Loucy (cell line): Measurements from ENCODE around the gene DDX52.
"Not testable (repeated sequence)": the region's sequence is repeated elsewhere in the genome, so short reads cannot be mapped to it uniquely, and the experiment has no call there.

Source experiments
- H2AFZ ChIP-seq: fragments of 200-600 bp; sonication (generic); 2 replicates; pipeline ENCODE4 v1.6.0; 2016; ENCODE audit warnings: antibody characterized with exemption, mild to moderate bottlenecking, low read length, moderate library complexity
- H3F3A ChIP-seq: fragments of 200-600 bp; 2 replicates; pipeline ENCODE4 v1.6.0; 2016; ENCODE audit warnings: antibody characterized with exemption, low read depth, mild to moderate bottlenecking
- H3K27me3 ChIP-seq: fragments of 200-600 bp; sonication (generic); 2 replicates; pipeline ENCODE4 v1.6.1; 2014; ENCODE audit warnings: low read length, mild to moderate bottlenecking; ENCODE audit not compliant: insufficient read depth, poor library complexity, severe bottlenecking
- H3K36me3 ChIP-seq: fragments of 200-600 bp; sonication (generic); 2 replicates; pipeline ENCODE4 v1.6.1; 2016; ENCODE audit warnings: low read length; ENCODE audit not compliant: insufficient read depth
- H3K4me1 ChIP-seq: fragments of 200-600 bp; sonication (generic); 2 replicates; pipeline ENCODE4 v1.5.1; 2014; ENCODE audit warnings: low read length, mild to moderate bottlenecking; ENCODE audit not compliant: insufficient read depth, poor library complexity, severe bottlenecking
- H3K4me2 ChIP-seq: fragments of 200-600 bp; sonication (generic); 2 replicates; pipeline ENCODE4 v1.6.0; 2014; ENCODE audit warnings: antibody characterized with exemption, low read length, low read depth, mild to moderate bottlenecking; ENCODE audit not compliant: poor library complexity, severe bottlenecking
- H3K4me3 ChIP-seq: fragments of 200-600 bp; sonication (generic); 2 replicates; pipeline ENCODE4 v1.5.1; 2014; ENCODE audit warnings: low read length, mild to moderate bottlenecking, mixed read lengths; ENCODE audit not compliant: poor library complexity, severe bottlenecking
- H3K79me2 ChIP-seq: fragments of 200-600 bp; sonication (generic); 2 replicates; pipeline ENCODE4 v1.6.1; 2014; ENCODE audit warnings: low read length; ENCODE audit not compliant: insufficient read depth
- H3K9ac ChIP-seq: fragments of 200-600 bp; sonication (generic); 2 replicates; pipeline ENCODE4 v1.6.0; 2014; ENCODE audit warnings: mild to moderate bottlenecking, low read depth, low read length, moderate library complexity; ENCODE audit not compliant: poor library complexity, severe bottlenecking
- H3K9me2 ChIP-seq: fragments of 200-600 bp; sonication (generic); replicated peaks from 2 replicates; pipeline ENCODE4 v1.6.1; 2016; ENCODE audit warnings: low read depth, low read length, mixed read lengths
- H3K9me3 ChIP-seq: fragments of 200-600 bp; sonication (generic); 2 replicates; pipeline ENCODE4 v1.6.1; 2014; ENCODE audit warnings: mild to moderate bottlenecking, antibody characterized with exemption, low read length, low read depth; ENCODE audit not compliant: insufficient read depth
- H4K20me1 ChIP-seq: fragments of 200-600 bp; sonication (generic); 2 replicates; pipeline ENCODE4 v1.6.0; 2014; ENCODE audit warnings: antibody characterized with exemption, low read length, mild to moderate bottlenecking; ENCODE audit not compliant: insufficient read depth, poor library complexity, severe bottlenecking
- EZH2phosphoT487 ChIP-seq: fragments of 200-600 bp; IDR thresholded peaks from 2 replicates; pipeline ENCODE4 v1.6.1; 2018; ENCODE audit warnings: antibody characterized with exemption, mild to moderate bottlenecking, moderate library complexity, borderline replicate concordance
- TF ChIP-seq, protein P1 (sequence below): fragments of 200-600 bp; sonication (generic); conservative IDR thresholded peaks from 2 replicates; pipeline ENCODE4 v1.5.1; 2014; ENCODE audit warnings: mild to moderate bottlenecking, antibody characterized with exemption, low read length

Gene DDX52

DNA sequence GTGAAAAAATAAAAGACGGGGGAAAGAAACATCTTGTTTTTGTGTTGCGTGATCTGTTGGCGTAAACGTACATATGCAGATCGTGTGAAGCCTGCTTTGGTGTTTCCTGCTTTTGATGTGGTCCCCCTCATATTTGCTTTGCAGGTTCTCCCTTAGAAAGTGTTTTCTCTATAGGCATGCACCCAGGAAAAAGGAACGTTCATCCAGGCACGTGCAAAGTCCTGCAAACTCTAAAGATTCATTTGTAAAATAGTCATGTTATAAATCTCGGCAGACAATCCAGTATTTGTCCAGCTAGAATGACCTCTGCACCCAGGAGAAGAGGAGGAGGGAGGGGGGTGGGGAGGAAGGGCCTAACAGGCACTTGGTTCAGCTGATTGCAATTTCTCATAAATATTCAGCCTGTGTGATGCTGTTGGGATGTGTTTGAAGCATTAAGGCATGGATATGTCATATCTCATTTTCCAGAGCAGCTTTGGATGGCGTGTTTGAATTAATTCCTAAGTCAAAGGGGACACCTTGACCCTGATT is 40.3 kb upstream of the DDX52 start:
- H3K4me2 ChIP-seq, result no peak overlapping the region
- no peaks in the 10 kb centered on the region for H3K36me3 ChIP-seq
- no peaks in the 10 kb centered on the region for H4K20me1 ChIP-seq
- no peak overlapping the region for H3K9ac ChIP-seq
- H3K9me3 ChIP-seq, result peaks cover 2% of the 10 kb centered on the region; the same call in 1 of the 2 replicates
- no peaks in the 10 kb centered on the region for H3K9me2 ChIP-seq
- no peaks in the 10 kb centered on the region for H3K27me3 ChIP-seq
- H3F3A ChIP-seq, result no peaks in the 10 kb centered on the region
- H3K79me2 ChIP-seq, result no peaks in the 10 kb centered on the region
- no peaks in the 10 kb centered on the region for H3K4me1 ChIP-seq
- H2AFZ ChIP-seq, result no peak overlapping the region
- H3K4me3 ChIP-seq, result no peak overlapping the region
- TF ChIP-seq, protein P1, sequence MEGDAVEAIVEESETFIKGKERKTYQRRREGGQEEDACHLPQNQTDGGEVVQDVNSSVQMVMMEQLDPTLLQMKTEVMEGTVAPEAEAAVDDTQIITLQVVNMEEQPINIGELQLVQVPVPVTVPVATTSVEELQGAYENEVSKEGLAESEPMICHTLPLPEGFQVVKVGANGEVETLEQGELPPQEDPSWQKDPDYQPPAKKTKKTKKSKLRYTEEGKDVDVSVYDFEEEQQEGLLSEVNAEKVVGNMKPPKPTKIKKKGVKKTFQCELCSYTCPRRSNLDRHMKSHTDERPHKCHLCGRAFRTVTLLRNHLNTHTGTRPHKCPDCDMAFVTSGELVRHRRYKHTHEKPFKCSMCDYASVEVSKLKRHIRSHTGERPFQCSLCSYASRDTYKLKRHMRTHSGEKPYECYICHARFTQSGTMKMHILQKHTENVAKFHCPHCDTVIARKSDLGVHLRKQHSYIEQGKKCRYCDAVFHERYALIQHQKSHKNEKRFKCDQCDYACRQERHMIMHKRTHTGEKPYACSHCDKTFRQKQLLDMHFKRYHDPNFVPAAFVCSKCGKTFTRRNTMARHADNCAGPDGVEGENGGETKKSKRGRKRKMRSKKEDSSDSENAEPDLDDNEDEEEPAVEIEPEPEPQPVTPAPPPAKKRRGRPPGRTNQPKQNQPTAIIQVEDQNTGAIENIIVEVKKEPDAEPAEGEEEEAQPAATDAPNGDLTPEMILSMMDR, result no peak
- TF ChIP-seq EZH2phosphoT487, result no peak

DNA sequence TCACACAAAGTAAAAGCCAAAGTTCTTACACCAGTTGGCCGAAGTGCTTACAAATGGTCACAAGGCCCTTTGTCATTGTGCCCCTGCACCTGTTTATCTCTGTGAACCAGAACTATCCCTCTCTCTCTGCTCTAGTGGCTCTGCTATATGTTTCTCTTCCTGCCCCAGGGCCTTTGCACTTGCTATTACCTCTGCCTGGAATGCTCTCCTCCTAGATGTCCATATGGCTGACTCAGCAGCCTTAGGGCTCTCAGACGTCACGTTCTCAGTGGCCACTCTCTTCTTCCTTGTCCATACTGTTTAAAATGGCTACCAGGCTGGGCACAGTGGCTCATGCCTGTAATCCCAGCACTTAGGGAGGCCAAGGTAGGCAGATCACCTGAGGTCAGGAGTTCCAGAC is 38.8 kb upstream of the DDX52 start:
- Histone ChIP-seq H2AFZ (no peak overlapping the region), H3K9me3 (peaks cover 4% of the 10 kb centered on the region; the same call in 1 of the 2 replicates), H4K20me1 (no peaks in the 10 kb centered on the region), H3K9me2 (no peaks in the 10 kb centered on the region), H3K79me2 (no peaks in the 10 kb centered on the region), H3K27me3 (no peaks in the 10 kb centered on the region), H3F3A (no peaks in the 10 kb centered on the region), H3K4me3 (no peak overlapping the region), H3K36me3 (no peaks in the 10 kb centered on the region), H3K4me1 (peaks cover 5% of the 10 kb centered on the region), H3K9ac (no peak overlapping the region), H3K4me2 (no peak overlapping the region)
- TF ChIP-seq, protein P1, result no peak
- TF ChIP-seq EZH2phosphoT487, result no peak

DNA sequence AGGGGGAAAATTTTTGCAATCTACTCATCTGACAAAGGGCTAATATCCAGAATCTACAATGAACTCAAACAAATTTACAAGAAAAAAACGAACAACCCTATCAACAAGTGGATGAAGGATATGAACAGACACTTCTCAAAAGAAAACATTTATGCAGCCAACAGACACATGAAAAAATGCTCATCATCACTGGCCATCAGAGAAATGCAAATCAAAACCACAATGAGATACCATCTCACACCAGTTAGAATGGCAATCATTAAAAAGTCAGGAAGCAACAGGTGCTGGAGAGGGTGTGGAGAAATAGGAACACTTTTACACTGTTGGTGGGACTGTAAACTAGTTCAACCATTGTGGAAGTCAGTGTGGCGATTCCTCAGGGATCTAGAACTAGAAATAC is 36.7 kb upstream of the DDX52 start:
- not testable (repeated sequence) for H3K4me2 ChIP-seq, H3K79me2 ChIP-seq, H3K9me2 ChIP-seq, H2AFZ ChIP-seq, H3K9ac ChIP-seq, H3K36me3 ChIP-seq, H3K27me3 ChIP-seq, H4K20me1 ChIP-seq, H3K4me3 ChIP-seq, H3K9me3 ChIP-seq, H3F3A ChIP-seq
- H3K4me1 ChIP-seq, result peaks cover 17% of the 10 kb centered on the region

DNA sequence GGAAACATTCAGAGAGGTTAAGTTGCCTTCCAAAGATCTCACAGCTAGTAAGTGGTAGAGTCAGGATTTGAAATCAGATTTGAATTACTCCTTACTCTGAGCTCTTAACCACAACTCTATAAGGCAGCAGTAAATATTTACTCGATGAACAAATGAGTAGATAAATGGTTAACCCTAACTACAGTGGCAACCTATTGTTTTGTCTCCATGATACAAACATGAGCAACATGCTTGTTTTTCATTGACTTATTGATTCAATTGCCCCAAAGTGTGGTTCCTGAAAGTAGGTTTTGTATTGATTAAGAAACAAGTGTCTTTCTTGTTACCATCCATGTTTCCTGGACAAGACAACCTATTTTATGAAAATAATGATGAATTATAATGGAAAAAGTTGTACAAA is 34.8 kb upstream of the DDX52 start:
- TF ChIP-seq, protein P1, result no peak
- TF ChIP-seq EZH2phosphoT487, result no peak
- H3K36me3 ChIP-seq, result no peaks in the 10 kb centered on the region
- H3F3A ChIP-seq, result no peaks in the 10 kb centered on the region
- H3K4me3 ChIP-seq, result no peak overlapping the region
- H3K4me2 ChIP-seq, result no peak overlapping the region
- peaks cover 4% of the 10 kb centered on the region; the same call in 1 of the 2 replicates for H3K9me3 ChIP-seq
- no peak overlapping the region for H3K9ac ChIP-seq
- H4K20me1 ChIP-seq, result no peaks in the 10 kb centered on the region
- H2AFZ ChIP-seq, result no peak overlapping the region
- H3K9me2 ChIP-seq, result no peaks in the 10 kb centered on the region
- peaks cover 17% of the 10 kb centered on the region for H3K4me1 ChIP-seq
- H3K27me3 ChIP-seq, result no peaks in the 10 kb centered on the region
- no peaks in the 10 kb centered on the region for H3K79me2 ChIP-seq
